Activated CD8-positive, alpha-beta T cell treated with anti-CD3 and anti-CD28 coated beads for 36 hours (primary cell): ENCODE measurements around the gene AJAP1. TPM values are rescaled to one million over a fixed set of nuclear protein-coding genes. Genes with fewer than 3 reads are reported as not detected.

Source experiments
- ATAC-seq: fragments of 200-7000 bp; cut with Tn5 transposase; one replicate; pipeline ENCODE4 v1.10.0; 2021; ENCODE audit warnings: mild to moderate bottlenecking, moderate library complexity
- CTCF ChIA-PET: fragments of 350-600 bp; sonication (Branson Sonifier 250); formaldehyde crosslinking; loops from one replicate; lab custom pipeline; 2021; ENCODE audit warnings: antibody characterized with exemption; lab: Charles Lee
- POLR2A ChIA-PET: fragments of 350-600 bp; sonication (Branson Sonifier 250); formaldehyde crosslinking; loops from one replicate; lab custom pipeline; 2021; ENCODE audit warnings: antibody characterized with exemption; lab: Charles Lee
- DNase-seq: peaks from one replicate; pipeline ENCODE4 v3.0.0-alpha.2; 2020
- H3K27ac Mint-ChIP-seq: one replicate; pipeline ENCODE4 v1.8.0; 2021; ENCODE audit warnings: mild to moderate bottlenecking, mixed read lengths
- H3K27me3 Mint-ChIP-seq: one replicate; pipeline ENCODE4 v1.8.0; 2021; ENCODE audit warnings: mixed read lengths
- H3K36me3 Mint-ChIP-seq: one replicate; pipeline ENCODE4 v1.8.0; 2021; ENCODE audit warnings: low read depth, mixed read lengths
- H3K4me1 Mint-ChIP-seq: one replicate; pipeline ENCODE4 v1.8.0; 2021; ENCODE audit warnings: low read depth, mixed read lengths
- H3K4me3 Mint-ChIP-seq: one replicate; pipeline ENCODE4 v1.8.0; 2021; ENCODE audit warnings: mild to moderate bottlenecking, moderate library complexity, mixed read lengths
- H3K9me3 Mint-ChIP-seq: one replicate; pipeline ENCODE4 v1.8.0; 2021; ENCODE audit warnings: mixed read lengths
- CTCF ChIP-seq: fragments of 200-600 bp; IDR thresholded peaks from one replicate; pipeline ENCODE4 v1.8.0; 2022; ENCODE audit warnings: antibody characterized with exemption, mild to moderate bottlenecking
- intact Hi-C: fragments of 100-400 bp; cut with micrococcal nuclease; formaldehyde crosslinking; loops from one replicate; pipeline ENCODE4 v1.10.0; 2022
- total RNA-seq, 2 experiments: library from RNA; stranded (reverse); gene quantifications; one replicate each; pipeline ENCODE4 v1.2.3, GENCODE V29; 2021

AJAP1 gene
- total RNA-seq, 2 experiments from 2014 or later = 0.65 to 0.78 TPM

GRCh38 chr1:4718071-4718470, 63.7 kb downstream of the AJAP1 start:
- H3K9me3 Mint-ChIP-seq = peaks cover 3% of the 10 kb centered on the region
- DNase-seq (no peak), ATAC-seq (no peak)
- H3K27me3 Mint-ChIP-seq = no peaks in the 10 kb centered on the region
- ChIA-PET POLR2A (no interaction called here), CTCF (no interaction called here)
- no peaks in the 10 kb centered on the region for H3K4me1 Mint-ChIP-seq
- H3K4me3 Mint-ChIP-seq = no peak overlapping the region
- H3K36me3 Mint-ChIP-seq = no peaks in the 10 kb centered on the region
- intact Hi-C loops = no loop called here
- TF ChIP-seq CTCF = no peak
- H3K27ac Mint-ChIP-seq = no peak overlapping the region

- Mint-ChIP-seq H3K27ac (no peak overlapping the region), H3K9me3 (no peaks in the 10 kb centered on the region), H3K36me3 (no peaks in the 10 kb centered on the region), H3K4me1 (no peaks in the 10 kb centered on the region), H3K4me3 (no peak overlapping the region), H3K27me3 (no peaks in the 10 kb centered on the region)
- ATAC-seq (no peak), DNase-seq (no peak)
- no peak for TF ChIP-seq CTCF
- ChIA-PET POLR2A (no interaction called here), CTCF (no interaction called here)
- intact Hi-C loops = no loop called here
These were observed 68.7 kb downstream of the AJAP1 start for GRCh38 chr1:4723106-4723505.

- DNase-seq (no peak), ATAC-seq (no peak)
- intact Hi-C loops = no loop called here
- Mint-ChIP-seq H3K4me3 (no peak overlapping the region), H3K4me1 (no peaks in the 10 kb centered on the region), H3K36me3 (no peaks in the 10 kb centered on the region), H3K27me3 (no peaks in the 10 kb centered on the region), H3K27ac (no peak overlapping the region), H3K9me3 (no peaks in the 10 kb centered on the region)
- ChIA-PET CTCF (no interaction called here), POLR2A (no interaction called here)
- no peak for TF ChIP-seq CTCF
These were observed 69.6 kb downstream of the AJAP1 start for GRCh38 chr1:4724001-4724400.

- H3K27ac Mint-ChIP-seq = no peak overlapping the region
- no peaks in the 10 kb centered on the region for H3K36me3 Mint-ChIP-seq
- no peaks in the 10 kb centered on the region for H3K27me3 Mint-ChIP-seq
- intact Hi-C loops = no loop called here
- no peaks in the 10 kb centered on the region for H3K4me1 Mint-ChIP-seq
- CTCF ChIA-PET = no interaction called here
- no peak for DNase-seq
- no peak for TF ChIP-seq CTCF
- ATAC-seq = no peak
- H3K4me3 Mint-ChIP-seq = no peak overlapping the region
- POLR2A ChIA-PET = no interaction called here
- no peaks in the 10 kb centered on the region for H3K9me3 Mint-ChIP-seq
These were observed 70.4 kb downstream of the AJAP1 start for GRCh38 chr1:4724695-4725250.

GRCh38 chr1:4725416-4725815, 71.0 kb downstream of the AJAP1 start:
- no peak for DNase-seq
- Mint-ChIP-seq H3K27me3 (no peaks in the 10 kb centered on the region), H3K4me3 (no peak overlapping the region), H3K9me3 (no peaks in the 10 kb centered on the region), H3K36me3 (no peaks in the 10 kb centered on the region), H3K27ac (no peak overlapping the region), H3K4me1 (no peaks in the 10 kb centered on the region)
- CTCF ChIA-PET = no interaction called here
- ATAC-seq = no peak
- POLR2A ChIA-PET = no interaction called here
- intact Hi-C loops = no loop called here
- no peak for TF ChIP-seq CTCF
